ENCODE data around the gene KIF25.

DNA sequence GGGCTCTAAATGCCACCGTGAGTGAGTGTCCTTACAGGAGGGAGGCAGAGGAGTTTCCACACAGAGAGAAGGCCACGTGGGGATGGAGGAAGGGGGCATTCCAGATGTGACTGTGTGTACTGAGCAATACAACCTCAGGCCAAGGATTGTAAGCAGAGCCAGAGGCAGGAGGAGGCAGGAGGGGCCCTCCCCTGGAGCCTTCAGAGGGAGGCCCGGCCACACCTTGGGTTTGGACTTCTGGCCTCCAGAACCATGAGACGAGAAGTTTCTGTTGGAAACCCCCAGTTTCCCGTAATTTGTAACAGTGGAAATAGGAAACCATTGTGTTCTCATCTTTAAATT is 9.3 kb upstream of the KIF25 start:
- TF ChIP-seq, protein P1, sequence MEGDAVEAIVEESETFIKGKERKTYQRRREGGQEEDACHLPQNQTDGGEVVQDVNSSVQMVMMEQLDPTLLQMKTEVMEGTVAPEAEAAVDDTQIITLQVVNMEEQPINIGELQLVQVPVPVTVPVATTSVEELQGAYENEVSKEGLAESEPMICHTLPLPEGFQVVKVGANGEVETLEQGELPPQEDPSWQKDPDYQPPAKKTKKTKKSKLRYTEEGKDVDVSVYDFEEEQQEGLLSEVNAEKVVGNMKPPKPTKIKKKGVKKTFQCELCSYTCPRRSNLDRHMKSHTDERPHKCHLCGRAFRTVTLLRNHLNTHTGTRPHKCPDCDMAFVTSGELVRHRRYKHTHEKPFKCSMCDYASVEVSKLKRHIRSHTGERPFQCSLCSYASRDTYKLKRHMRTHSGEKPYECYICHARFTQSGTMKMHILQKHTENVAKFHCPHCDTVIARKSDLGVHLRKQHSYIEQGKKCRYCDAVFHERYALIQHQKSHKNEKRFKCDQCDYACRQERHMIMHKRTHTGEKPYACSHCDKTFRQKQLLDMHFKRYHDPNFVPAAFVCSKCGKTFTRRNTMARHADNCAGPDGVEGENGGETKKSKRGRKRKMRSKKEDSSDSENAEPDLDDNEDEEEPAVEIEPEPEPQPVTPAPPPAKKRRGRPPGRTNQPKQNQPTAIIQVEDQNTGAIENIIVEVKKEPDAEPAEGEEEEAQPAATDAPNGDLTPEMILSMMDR (IDR thresholded peaks at IDR 0.05), result no peak
- TF ChIP-seq POLR2A (IDR thresholded peaks at IDR 0.05), result no peak

Data from heart left ventricle (tissue), 13 donors.